ENCODE data around the gene MCM10. TPM values are rescaled to one million over a fixed set of nuclear protein-coding genes. Genes with fewer than 3 reads are reported as not detected.

Gene MCM10
- total and polyA plus RNA-seq, 9 of the 15 experiments (the other 6 are each of a cell fraction or from before 2014, with no cell fraction given), result 10.4 to 68.1 (median 48.0) TPM

DNA sequence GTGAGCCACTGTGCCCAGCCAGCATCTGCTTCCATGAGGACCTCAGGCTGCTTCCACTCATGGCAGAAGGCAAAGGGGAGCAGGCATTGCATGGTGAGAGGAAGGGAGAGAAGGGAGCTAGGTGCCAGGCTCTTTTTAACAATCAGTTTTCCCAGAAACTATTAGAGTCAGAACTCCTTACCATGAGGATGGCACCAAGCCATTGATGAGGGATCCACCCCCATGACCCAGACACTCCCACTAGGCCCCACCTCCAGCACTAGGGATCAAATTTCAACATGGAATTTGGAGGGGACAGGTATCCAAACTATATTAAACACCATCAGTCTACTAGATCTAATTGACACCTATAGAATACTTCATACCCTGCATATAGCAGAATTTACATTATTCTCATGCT lies 14.2 kb upstream of the MCM10 start:
- FAIRE-seq (no peak), ATAC-seq (no peak), DNase-seq (ENCODE audit: extremely low read depth in 1 of 4, low spot score in 3 of 4) (no peak)
- in situ Hi-C loops (cut with MboI), result no loop called here
- no peaks in the 10 kb centered on the region for H4K20me1 ChIP-seq (replicated peaks; ENCODE audit: control insufficient read depth, insufficient read depth, low read length)
- H3K9ac ChIP-seq (ENCODE audit: insufficient read depth in 1 of 2, low read depth in 2 of 2, low read length in 2 of 2), result no peak overlapping the region
- H3K36me3 ChIP-seq (ENCODE audit: control insufficient read depth, insufficient read depth, low read length), result no peaks in the 10 kb centered on the region
- H3K79me2 ChIP-seq (ENCODE audit: control insufficient read depth, insufficient read depth, low read length), result no peaks in the 10 kb centered on the region
- ChIA-PET CTCF (ENCODE audit: low intra/inter-chr PET ratio) (no interaction called here), POLR2A (interaction anchor here (0.6 kb wide), 1 partner anchor 150 kb away, joined by 3 read pairs; no protein-coding TSS in a partner anchor)
- H3K4me3 ChIP-seq, result no peak overlapping the region
- BruUV-seq (replicated peaks), result no TSS peak
- no peaks in the 10 kb centered on the region for H3K9me1 ChIP-seq (ENCODE audit: control insufficient read depth, insufficient read depth, low read length)
- H3K27me3 ChIP-seq (ENCODE audit: control insufficient read depth in 2 of 2, insufficient read depth in 2 of 2, low read length in 2 of 2), result peaks cover 0 to 2% of the 10 kb centered on the region in 2 experiments; a peak in 1 of 5 replicates
- no peak overlapping the region for H3K27ac ChIP-seq (ENCODE audit: extremely low read depth, low read depth, low read length)
- no peak overlapping the region for H3K4me2 ChIP-seq (ENCODE audit: insufficient read depth, low read length)
- peaks cover 0 to 2% of the 10 kb centered on the region in 2 experiments; a peak in 3 of 5 replicates for H3K4me1 ChIP-seq (replicated peaks in 1 of 2; ENCODE audit: control insufficient read depth in 2 of 2, insufficient read depth in 2 of 2, low read length in 2 of 2)
- H2AFZ ChIP-seq (ENCODE audit: low read depth, low read length), result no peak overlapping the region
- TF ChIP-seq MED1 (CRISPR knock-in tag; IDR thresholded peaks at IDR 0.05; ENCODE audit: borderline replicate concordance) (no peak), DPF2 (IDR thresholded peaks at IDR 0.05) (no peak), NR2C2 (CRISPR knock-in tag; IDR thresholded peaks at IDR 0.05) (no peak), NR2C2 (tag; IDR thresholded peaks at IDR 0.05) (no peak), SMARCA4 (IDR thresholded peaks at IDR 0.05) (no peak), MTA2 (IDR thresholded peaks at IDR 0.05; ENCODE audit: low read depth) (no peak), DMBX1 (CRISPR knock-in tag; IDR thresholded peaks at IDR 0.05; ENCODE audit: borderline replicate concordance) (no peak), ZNF695 (CRISPR knock-in tag; IDR thresholded peaks at IDR 0.05) (no peak), SNIP1 (IDR thresholded peaks at IDR 0.05; ENCODE audit: low read depth) (no peak), ELF4 (CRISPR knock-in tag; IDR thresholded peaks at IDR 0.05) (no peak), ZNF212 (CRISPR knock-in tag; IDR thresholded peaks at IDR 0.05) (no peak), EWSR1 (IDR thresholded peaks at IDR 0.05; ENCODE audit: borderline replicate concordance, low read depth, partially characterized antibody) (no peak), ZNF583 (CRISPR knock-in tag; IDR thresholded peaks at IDR 0.05) (no peak), TSC22D4 (tag; IDR thresholded peaks at IDR 0.05) (no peak)
- TF ChIP-seq, protein P1, sequence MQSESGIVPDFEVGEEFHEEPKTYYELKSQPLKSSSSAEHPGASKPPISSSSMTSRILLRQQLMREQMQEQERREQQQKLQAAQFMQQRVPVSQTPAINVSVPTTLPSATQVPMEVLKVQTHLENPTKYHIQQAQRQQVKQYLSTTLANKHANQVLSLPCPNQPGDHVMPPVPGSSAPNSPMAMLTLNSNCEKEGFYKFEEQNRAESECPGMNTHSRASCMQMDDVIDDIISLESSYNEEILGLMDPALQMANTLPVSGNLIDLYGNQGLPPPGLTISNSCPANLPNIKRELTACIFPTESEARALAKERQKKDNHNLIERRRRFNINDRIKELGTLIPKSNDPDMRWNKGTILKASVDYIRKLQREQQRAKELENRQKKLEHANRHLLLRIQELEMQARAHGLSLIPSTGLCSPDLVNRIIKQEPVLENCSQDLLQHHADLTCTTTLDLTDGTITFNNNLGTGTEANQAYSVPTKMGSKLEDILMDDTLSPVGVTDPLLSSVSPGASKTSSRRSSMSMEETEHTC (IDR thresholded peaks at IDR 0.05), result no peak
- intact Hi-C loops (cut with micrococcal nuclease), result no loop called here
- H3K9me3 ChIP-seq (replicated peaks; ENCODE audit: control insufficient read depth, insufficient read depth, low read depth, low read length), result no peaks in the 10 kb centered on the region

Data from K562 (cell line).